SK-N-SH treated with all-trans-retinoic acid at 6 μM for 48 hours (cell line): ENCODE results near the gene MAPK8.

Source experiments
- ZFP3 ChIP-seq: fragments of 250-450 bp; sonication (Bioruptor Pico); IDR thresholded peaks from 2 replicates; pipeline ENCODE4 v1.5.0; 2020; ENCODE audit warnings: mild to moderate bottlenecking, moderate library complexity
- ZFP30 ChIP-seq: fragments of 450-650 bp; formaldehyde crosslinking; IDR thresholded peaks from 2 replicates; pipeline ENCODE4 v1.5.0; 2022; ENCODE audit warnings: mild to moderate bottlenecking, moderate library complexity
- TF ChIP-seq, protein P1 (sequence below): fragments of 250-450 bp; sonication (Bioruptor Pico); IDR thresholded peaks from 2 replicates; pipeline ENCODE4 v1.5.0; 2020; ENCODE audit warnings: mild to moderate bottlenecking, moderate library complexity

- TF ChIP-seq, protein P1, sequence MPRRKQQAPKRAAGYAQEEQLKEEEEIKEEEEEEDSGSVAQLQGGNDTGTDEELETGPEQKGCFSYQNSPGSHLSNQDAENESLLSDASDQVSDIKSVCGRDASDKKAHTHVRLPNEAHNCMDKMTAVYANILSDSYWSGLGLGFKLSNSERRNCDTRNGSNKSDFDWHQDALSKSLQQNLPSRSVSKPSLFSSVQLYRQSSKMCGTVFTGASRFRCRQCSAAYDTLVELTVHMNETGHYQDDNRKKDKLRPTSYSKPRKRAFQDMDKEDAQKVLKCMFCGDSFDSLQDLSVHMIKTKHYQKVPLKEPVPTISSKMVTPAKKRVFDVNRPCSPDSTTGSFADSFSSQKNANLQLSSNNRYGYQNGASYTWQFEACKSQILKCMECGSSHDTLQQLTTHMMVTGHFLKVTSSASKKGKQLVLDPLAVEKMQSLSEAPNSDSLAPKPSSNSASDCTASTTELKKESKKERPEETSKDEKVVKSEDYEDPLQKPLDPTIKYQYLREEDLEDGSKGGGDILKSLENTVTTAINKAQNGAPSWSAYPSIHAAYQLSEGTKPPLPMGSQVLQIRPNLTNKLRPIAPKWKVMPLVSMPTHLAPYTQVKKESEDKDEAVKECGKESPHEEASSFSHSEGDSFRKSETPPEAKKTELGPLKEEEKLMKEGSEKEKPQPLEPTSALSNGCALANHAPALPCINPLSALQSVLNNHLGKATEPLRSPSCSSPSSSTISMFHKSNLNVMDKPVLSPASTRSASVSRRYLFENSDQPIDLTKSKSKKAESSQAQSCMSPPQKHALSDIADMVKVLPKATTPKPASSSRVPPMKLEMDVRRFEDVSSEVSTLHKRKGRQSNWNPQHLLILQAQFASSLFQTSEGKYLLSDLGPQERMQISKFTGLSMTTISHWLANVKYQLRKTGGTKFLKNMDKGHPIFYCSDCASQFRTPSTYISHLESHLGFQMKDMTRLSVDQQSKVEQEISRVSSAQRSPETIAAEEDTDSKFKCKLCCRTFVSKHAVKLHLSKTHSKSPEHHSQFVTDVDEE (CRISPR knock-in tag) = no peak
- no peak for TF ChIP-seq ZFP3
- no peak for TF ChIP-seq ZFP30 (CRISPR knock-in tag)
Measured at GRCh38 chr10:48456808-48457761, 150.6 kb downstream of the MAPK8 start.
